Fibroblast of the conjunctiva (primary cell): ENCODE results near the gene RNF123.

Source experiments
- DNase-seq: peaks from one replicate; pipeline ENCODE4 v3.0.0-alpha.2; 2010; ENCODE audit warnings: low read depth

RNF123 gene

DNA sequence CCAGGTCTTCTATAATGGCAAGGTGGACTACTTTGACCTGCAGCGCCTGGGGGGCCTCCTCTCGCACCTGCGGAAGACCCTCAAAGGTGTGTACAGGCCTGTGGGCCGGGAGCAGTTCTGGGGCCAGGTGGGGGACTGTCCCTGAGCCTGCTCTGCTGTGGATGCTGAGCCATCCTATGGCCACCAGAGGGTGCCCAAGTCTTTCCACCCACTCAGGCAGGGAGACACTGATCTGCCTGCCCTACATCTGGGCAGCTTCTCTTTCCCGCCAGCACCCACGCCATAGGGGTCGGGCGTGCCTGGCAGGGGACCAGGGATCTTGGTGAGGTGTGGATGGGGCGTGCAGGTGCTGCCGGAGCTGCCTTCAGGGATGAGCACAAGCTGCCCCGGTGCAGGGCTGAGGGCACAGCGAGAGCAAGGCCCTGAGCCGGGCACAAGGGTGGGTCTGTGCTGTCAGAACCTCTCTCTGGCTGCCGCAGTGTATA is 14.1 kb downstream of the RNF123 start:
- DNase-seq: peak; percentile 41

DNA sequence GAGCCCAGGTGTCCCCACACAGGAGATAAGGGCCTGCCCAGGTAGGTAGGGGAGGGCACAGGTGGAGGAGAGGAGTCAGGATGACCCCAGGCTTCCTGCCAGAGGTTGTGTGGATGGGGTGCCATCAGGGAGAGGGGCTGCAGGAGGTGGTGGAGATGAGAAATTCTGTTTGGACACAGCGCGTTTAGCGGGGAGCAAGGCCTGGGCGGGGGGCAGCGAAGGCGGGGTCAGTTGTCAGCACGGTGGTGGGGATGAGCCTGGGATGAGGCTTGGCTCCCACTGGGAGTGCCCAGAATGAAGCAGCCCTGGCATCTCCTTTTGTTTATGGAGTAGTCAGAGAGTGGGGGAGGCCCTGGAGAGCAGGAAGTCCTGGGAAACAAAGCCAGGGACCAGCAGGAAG is 14.6 kb downstream of the RNF123 start:
- DNase-seq: no peak

DNA sequence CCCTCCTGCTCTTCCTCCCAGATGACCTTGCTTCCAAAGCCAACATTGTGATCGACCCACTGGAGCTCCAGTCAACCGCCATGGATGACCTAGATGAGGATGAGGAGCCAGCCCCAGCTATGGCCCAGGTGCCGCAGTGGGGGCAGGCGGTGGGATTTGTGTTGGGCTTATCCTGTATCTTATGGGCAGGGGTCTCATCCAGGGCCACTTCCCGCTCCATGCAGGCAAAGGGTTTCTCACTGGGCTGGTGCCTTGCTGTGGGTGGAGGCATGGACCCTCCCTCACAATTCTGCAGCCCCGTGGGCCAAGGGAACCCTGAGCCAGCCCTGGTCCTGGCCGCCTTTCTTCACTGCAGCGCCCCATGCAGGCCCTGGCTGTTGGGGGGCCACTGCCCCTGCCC is 15.3 kb downstream of the RNF123 start:
- no peak for DNase-seq

DNA sequence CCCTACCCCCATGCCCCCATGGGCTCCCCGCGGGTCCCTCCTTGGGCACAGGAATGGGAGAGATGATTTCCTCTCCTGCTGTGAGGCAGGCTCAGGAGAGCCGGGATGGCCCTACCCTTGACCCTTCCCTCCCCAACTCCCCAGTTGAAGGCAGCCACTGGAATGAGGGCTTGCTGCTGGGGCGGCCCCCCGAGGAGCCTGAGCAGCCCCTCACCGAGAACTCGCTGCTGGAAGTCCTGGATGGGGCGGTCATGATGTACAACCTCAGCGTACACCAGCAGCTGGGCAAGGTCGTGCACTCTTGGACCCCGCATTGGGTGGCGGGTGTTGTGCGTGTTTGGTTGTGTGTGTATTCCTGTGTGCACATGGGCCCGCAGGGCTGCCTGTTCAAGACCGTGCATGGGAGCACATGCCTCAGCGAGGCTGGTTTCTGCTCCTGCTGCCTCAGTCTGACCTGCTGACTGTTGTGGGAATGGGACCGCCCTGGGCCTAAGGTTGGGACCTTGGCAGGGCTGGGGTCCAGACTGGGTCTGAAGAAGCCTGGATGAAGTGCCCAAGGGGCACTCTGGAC is 16.1 kb downstream of the RNF123 start:
- DNase-seq: no peak

DNA sequence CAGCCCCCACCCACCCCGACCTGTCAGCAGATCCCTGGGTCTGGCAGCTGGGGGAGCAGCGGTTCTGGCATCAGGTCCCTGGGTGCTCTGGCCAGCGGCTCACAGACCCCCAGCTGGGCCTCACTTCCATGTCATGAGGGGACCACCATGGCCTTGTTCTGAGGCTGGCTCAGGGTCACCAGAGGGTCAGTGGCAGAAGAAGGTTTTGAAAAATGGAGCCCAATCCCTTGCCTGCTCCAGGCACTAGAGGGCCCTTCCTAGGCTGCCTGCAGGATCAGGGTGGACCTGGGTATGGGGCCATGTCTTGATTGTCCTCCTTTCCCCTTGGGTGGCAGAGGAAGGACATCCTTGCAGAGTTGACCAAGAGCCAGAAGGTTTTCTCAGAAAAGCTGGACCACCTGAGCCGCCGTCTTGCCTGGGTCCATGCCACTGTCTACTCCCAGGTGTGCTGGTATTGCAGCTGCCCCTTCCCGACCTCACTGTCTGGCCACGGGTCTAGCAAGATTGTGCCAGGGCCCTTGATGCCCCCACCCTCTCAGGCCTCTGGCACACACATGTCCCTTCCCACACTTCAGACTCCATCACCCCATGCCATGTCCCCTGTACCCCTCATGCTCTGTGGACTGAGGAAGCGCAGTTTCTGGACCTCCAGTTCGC is 17.2 kb downstream of the RNF123 start:
- DNase-seq: no peak

DNA sequence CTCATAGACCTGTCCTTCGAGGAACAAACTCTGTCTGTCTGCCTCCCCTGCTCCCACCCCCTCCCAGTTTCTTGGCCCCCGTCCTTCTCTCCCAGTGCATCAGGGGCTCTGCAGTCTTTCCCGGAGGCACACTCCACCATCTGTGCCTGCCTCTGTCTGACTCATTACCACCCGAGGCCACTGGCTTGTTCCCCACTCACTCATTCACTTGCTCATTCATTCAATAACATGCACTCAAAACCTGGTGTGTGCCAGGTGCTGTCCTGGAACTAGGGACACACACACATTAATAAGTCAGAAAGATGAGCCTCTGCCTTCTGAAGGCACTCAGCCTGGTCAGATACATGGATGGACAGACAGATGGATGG is 17.7 kb downstream of the RNF123 start:
- DNase-seq: no peak

DNA sequence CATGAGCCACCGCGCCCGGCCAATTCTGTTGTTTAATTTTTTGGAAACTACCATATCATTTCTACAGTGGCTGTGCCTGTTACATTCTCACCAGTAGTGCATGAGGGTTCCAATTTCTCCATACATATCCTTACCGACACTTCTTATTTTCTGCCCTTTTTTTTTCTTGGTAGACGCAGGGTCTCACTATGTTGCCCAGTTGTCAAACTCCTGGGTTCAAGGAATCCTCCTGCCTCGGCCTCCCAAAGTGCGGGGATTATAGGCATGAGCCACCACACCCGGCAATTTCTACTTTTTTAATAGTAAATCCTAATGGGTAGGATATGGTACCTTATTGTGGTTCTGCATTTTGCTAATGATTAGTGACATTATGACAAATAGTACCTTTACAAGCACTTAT is 20.5 kb downstream of the RNF123 start:
- no peak for DNase-seq

DNA sequence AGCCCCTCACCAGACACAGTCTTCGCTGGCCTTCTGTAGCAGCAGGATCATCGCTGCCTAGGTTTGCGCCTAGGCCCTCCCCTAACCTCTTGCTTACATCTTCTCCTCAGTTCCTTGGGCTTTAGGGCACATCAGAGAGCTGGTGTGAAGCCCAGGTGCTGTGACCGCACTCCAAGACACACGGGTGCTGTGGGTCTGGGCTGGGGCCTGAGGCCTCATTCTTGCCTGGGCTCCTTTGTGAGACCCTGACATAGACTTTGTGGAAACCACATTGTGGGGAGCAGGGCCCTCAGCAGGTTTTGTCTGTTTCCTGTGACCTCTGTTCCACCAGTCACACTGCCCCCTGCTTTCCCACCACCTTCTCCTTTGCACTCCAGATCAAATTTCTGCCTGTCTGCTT is 22.1 kb downstream of the RNF123 start:
- no peak for DNase-seq

DNA sequence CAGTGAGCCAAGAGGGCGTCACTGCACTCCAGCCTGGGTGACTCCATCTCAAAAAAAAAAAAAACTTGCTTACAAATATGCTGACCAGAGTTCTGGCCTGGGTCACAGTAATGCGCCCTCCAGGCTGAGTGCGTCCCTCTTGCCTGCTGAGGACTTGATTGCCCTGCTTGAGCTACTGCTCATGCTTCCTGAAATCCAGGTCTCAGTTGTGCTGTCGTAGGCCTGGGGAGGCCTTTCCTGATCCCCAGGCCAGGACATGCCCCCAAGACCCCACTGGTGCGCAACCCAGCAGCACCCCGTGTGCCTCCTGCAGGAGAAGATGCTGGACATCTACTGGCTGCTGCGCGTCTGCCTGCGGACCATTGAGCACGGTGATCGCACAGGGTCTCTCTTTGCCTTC is 22.8 kb downstream of the RNF123 start:
- no peak for DNase-seq

DNA sequence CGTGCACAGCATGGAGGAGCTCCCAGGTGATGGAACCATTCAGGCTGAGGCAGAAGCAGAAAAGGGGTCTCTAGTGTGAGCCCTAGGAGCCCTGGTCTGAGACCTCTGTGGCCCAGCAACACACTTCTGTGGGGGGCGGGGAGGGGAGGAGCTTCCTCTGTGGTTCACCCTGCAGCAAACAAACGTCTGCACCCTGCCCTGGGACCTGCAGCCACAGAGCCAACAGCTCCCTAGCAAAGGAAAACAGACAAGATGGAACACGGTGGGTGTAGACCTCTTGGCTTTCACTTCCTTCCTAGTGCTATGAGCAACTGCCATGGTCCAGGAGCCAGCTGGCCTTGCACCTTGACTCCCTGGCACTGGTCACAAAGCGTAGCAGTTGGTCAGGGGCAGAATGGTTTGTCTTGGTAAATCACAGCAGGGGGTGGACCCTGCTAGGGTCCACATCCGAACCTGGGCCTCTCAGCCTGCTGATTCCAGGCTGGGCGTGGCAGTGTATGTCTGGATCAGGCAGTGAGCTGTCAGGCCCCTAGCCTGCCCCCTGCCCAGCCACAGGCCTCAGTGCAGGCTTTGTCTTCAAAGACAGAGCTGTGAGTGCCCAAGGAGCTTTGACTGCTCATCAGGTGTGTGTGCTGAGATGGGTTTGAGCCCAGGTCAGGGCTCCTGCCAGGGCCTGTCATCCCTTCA is 23.4 kb downstream of the RNF123 start:
- no peak for DNase-seq

DNA sequence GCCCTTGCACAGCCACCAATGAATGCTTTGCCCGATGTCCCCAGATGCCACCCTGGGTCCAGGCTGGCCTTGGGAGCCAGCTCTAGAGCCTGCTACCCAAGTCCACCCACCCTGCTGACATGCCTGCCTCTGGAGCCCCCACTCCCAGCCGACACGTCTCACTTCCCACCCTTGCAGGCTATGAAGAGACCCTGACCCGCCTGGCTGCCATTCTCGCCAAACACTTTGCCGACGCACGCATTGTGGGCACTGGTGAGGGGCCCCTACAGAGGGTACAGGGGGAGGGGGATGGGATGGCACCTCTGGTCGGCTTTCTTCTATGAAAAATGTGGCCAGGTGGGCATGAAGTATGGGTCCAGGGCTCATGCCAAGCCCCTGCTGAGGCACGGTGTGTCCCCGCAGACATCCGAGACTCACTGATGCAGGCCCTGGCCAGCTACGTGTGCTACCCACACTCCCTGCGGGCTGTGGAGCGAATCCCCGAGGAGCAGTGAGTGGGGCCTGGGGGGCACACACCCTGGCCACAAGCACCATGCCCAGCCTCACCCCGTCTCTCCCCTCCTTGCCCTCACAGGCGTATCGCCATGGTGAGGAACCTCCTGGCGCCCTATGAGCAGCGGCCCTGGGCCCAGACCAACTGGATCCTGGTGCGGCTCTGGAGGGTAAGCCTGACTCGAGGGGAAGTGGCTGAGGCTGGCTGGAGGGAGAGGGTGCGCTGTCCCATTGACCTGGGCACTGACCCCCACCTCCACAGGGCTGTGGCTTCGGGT is 24.2 kb downstream of the RNF123 start:
- DNase-seq: no peak

DNA sequence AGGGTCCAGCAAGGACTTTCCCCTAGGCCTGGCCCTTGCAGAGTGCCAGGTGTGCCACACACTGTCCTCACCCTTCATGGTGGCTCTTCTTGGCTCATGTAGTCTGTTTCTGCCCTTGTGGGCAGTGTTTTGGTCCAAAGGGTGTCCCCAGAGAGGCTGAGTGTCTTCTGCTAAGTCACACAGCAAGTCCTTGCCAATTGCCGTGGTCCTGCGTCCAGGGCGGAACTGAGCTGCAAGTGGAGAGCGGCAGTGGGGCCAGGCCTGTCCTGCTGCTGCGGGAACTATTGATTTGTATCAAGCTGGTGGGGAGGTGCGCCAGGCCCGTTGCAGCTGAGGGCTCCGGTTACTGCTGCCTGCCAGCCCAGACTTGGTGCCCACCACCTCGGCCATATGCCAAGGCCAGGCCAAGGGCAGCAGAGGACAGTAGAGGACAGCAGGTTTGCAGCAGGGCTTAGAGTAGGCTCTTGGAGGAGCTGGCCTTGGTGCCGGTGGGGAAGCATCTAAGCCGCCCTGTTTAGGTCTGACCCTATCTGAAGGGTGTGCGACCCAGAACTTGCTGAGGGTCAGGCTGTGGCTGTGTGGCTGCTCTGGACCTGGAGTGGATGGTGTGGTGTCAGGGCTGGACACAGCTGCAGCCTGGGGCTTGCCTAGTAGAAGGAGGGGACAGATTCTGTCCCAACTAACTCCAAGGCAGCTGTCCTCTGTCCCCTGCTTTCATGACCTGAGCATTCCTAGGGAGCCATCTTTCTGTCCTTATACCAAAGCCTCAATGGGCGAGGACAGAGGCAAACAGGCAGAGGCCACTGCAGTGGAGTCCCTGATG is 25.6 kb downstream of the RNF123 start:
- no peak for DNase-seq

DNA sequence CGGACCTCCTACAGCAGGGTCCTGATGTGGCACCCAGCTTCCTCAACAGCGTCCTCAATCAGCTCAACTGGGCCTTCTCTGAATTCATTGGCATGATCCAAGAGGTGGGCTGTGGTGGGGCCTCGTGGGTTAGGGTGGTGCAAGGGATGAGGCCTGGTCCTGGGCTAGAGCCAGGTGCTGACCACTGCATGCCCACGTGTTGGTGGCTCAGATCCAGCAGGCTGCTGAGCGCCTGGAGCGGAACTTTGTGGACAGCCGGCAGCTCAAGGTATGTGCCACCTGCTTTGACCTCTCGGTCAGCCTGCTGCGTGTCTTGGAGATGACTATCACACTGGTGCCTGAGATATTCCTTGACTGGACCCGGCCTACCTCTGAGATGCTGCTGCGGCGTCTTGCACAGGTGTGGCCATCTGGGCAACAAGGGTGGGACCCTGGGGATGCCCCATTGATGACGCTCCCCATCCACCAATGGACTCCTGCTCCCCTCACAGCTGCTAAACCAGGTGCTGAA is 26.3 kb downstream of the RNF123 start:
- DNase-seq: no peak

DNA sequence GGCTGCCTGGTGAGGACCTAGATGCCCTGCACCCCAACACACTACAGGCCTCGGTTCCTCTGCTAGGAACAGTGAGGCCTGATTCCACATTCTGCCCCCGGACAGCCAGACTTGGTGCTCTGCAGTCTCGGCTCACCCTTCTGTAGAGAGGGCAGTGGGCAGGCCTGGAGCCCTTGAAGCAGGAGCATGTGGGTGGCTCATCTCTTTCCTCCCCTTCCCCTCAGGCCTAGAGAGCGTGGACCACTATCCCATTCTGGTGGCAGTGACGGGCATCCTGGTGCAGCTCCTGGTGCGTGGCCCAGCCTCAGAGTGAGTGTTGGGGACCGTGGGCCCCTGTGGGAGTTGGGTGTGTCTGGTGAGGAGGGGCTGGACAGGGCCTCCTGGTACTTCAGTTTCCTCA is 26.8 kb downstream of the RNF123 start:
- DNase-seq: no peak

DNA sequence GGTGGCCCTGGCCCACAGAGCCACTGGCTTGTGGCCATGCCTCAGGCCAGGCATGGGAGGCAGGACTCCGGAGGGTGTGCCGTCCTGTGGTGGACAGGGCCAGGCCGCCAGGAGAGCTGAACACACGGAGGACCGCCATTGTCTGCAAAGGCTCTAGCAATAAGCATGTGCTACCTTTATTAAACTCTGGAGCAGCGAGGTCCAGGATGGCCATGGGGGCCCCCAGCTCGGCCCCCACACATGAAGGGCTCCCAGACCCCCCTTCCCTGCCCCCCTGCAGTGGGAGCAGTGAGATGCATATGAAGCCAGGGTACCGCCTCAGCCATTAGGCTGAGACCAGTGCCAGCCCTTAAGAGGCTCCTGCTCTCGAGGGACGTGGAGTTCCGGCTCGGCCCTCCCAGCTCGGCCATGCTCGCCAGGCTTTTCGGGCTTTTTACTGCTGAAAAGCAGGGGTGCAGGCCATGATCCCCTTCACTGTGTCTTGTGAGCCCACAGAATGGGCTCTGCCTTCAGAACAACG is 27.4 kb downstream of the RNF123 start:
- no peak for DNase-seq

DNA sequence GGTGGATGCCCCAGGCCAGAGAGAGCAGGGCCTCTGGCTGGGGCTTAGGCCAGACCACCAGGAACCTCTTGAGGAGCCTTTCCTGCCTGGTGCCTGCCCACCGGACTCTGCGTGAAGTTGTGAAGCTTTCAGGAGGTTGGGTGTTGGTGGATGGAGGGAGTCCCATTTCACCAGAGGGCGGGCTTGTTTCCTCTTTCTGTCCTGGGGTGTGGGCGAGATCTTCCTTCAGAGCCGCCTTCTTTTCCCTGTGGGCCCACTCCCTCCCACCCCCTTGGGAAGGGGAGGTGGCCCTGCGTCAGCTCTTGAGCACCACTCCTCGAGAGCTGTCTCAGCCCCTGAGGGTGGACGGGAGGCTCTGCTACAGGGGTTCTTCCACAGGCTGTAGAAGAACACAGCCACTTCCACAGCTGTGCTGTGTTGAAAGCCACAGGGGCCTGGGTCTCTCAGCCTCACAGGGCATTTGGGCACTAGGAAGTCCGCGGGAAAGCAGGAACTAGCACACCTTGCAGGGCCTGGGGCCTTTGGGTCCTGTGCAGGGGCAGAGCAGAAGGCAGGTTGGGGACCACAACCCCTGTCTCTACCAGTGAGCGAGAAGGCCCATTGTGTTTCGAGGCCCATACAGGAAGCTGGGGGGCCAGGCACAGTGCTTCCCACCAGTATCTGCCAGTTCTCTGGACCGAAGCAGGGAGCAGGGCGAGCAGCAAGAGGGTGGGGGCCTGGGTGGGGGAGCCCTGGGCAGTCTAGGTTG is 28.0 kb downstream of the RNF123 start:
- no peak for DNase-seq

DNA sequence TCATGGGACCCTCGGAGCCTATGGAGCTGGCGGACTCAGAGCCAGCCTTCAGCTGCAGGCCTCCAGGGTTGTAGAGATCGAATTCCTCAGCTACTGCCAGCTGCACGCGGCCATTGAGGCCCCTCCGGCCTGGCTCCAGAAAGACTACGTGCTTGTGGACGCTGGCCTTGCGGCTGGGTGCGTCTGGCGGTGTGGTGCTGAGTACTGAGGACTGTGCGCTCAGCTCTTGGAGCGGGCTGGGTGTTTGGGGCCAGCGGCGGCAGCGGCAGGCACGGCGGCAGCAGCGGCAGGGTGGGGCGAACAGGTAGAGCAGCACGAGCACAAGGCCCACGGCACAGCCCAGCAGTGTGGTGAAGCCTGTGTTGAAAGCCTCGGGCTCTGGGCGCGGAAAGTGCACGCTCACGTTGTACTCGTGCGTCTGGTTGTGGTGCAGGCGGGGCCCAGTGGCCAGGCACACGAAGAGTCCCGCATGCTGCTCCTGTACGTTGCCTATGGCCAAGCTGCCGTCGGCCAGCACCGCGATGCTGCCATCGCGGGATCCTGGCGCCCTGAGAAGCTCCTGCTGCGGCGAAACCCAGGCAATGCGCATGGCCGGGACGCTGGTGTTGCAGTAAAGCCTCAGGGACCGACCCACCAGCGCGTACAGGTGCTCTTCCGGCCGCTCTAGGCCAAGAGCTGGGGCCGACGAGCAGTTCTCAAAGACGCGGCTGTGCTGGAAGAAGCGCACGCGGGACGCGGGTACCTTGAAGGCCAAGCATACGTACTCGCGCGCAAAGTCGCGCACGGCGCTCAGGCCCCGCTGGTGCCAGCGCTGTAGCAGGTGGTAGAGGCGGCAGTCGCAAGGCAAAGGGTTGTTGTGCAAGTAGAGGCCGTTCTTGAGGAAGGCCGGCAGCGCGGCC is 28.9 kb downstream of the RNF123 start:
- DNase-seq: no peak

DNA sequence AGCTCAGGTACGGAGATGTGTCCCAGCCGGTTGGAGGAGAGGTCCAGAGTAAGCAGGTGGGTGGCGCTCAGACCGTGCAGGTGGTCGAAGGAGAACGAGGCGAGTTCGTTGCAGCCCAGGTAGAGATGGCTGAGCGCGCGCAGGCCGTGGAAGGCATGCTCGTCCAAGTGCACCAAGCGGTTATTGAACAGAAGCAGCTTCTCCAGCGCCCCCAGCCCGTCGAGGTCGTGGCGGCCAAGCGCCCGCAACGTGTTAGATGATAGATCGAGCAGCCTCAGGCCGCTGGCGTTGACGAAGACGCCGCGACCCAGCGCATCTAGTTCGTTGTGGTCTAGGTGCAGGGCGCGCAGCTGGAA is 29.5 kb downstream of the RNF123 start:
- no peak for DNase-seq

DNA sequence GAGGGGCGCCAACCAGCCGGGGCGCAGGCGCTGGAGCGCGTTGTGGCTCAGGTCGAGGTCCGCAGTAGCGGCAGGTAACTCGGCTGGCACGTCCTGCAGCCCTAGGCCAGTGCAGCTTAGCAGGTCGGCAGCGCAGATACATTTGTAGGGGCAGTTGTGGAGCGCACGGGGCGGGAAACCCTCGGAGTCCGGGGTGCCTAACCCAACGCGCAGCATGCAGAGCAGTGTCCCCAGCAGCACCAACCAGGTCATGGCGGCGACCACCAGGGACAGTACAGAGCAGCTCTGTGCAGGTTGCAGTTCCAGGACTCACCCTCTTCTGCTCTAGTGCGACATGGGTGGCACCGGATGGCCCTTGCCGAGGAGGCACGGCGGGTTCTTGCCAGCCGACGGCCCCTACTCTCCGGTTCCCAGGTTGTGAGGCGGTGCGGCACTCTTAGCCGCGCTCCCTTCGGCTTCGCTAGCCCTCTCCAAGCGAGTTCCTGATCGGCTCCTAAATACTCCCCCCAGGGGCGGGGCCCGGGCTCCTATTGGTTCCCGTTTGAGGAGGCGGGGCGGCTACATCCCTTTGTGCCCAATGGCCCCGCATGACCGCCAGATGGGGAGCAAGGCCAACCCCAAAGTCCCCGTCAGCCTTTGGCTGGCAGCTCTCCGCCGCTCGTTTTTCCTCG is 30.0 kb downstream of the RNF123 start, which contains the start of gene AMIGO3:
Gene AMIGO3, minus strand, starts transcription at position 471 of the 671 bp plus-strand sequence. Its CDS starts 219 bp downstream, at position 252.
- peak; percentile 80 for DNase-seq
